Measurements from ENCODE around the gene HDAC9.
A peak's percentile ranks its signal among the peaks of the same experiment; 100 is the strongest.

HDAC9 gene

GRCh38 chr7:18494821-18495408, 634 bp upstream of the HDAC9 start:
- DNase-seq = no peak

- DNase-seq = no peak
Observed at GRCh38 chr7:18496341-18496700, 772 bp downstream of the HDAC9 start.

- DNase-seq = no peak
Observed at GRCh38 chr7:18497082-18497481, 1.5 kb downstream of the HDAC9 start.

GRCh38 chr7:18497800-18498199, 2.3 kb downstream of the HDAC9 start:
- DNase-seq = no peak

- no peak for DNase-seq
Observed at GRCh38 chr7:18498341-18498740, 2.8 kb downstream of the HDAC9 start.

GRCh38 chr7:18499407-18500177, 4.0 kb downstream of the HDAC9 start:
- DNase-seq = peak; percentile 28

GRCh38 chr7:18503126-18503866, 7.7 kb downstream of the HDAC9 start:
- no peak for DNase-seq

- no peak for DNase-seq
Observed at GRCh38 chr7:18504965-18505364, 9.4 kb downstream of the HDAC9 start.

GRCh38 chr7:18505870-18506460, 10.4 kb downstream of the HDAC9 start:
- no peak for DNase-seq

- no peak for DNase-seq
Observed at GRCh38 chr7:18508443-18509427, 13.2 kb downstream of the HDAC9 start.

- no peak for DNase-seq
Observed at GRCh38 chr7:18509481-18509880, 13.9 kb downstream of the HDAC9 start.

GRCh38 chr7:18511351-18512140, 16.0 kb downstream of the HDAC9 start:
- no peak for DNase-seq

GRCh38 chr7:18513343-18513742, 17.8 kb downstream of the HDAC9 start:
- no peak for DNase-seq

- no peak for DNase-seq
Observed at GRCh38 chr7:18515067-18515466, 19.5 kb downstream of the HDAC9 start.

GRCh38 chr7:18517646-18518045, 22.1 kb downstream of the HDAC9 start:
- no peak for DNase-seq

- DNase-seq = no peak
Observed at GRCh38 chr7:18518555-18518954, 23.0 kb downstream of the HDAC9 start.

GRCh38 chr7:18520450-18521235, 25.1 kb downstream of the HDAC9 start:
- DNase-seq = no peak

GRCh38 chr7:18521236-18521589, 25.7 kb downstream of the HDAC9 start:
- DNase-seq = no peak

GRCh38 chr7:18521945-18522566, 26.5 kb downstream of the HDAC9 start:
- DNase-seq = no peak

- DNase-seq = no peak
Observed at GRCh38 chr7:18524248-18524647, 28.7 kb downstream of the HDAC9 start.

All from NCI-H2029 treated with DMSO at 0.1 percent for 48 hours (cell line).